Neural cell (in vitro differentiated cells): ENCODE data around the gene IGSF10.
"Not testable (repeated sequence)": the region's sequence is repeated elsewhere in the genome, so short reads cannot be mapped to it uniquely, and the experiment has no call there.

Source experiments
- EP300 ChIP-seq: fragments of 450-650 bp; conservative IDR thresholded peaks from 2 replicates; pipeline ENCODE4 v1.6.1; 2014; ENCODE audit warnings: antibody characterized with exemption, mild to moderate bottlenecking, moderate library complexity; ENCODE audit not compliant: poor library complexity, severe bottlenecking
- EZH2 ChIP-seq: fragments of 200-600, 300-800 bp; shearing (Covaris generic), sonication (generic); IDR thresholded peaks from 2 replicates; pipeline ENCODE4 v1.6.1; 2014; ENCODE audit warnings: antibody characterized with exemption, low read length, borderline replicate concordance, mild to moderate bottlenecking; ENCODE audit not compliant: insufficient read depth, poor library complexity, severe bottlenecking
- MXI1 ChIP-seq: fragments of 450-650 bp; conservative IDR thresholded peaks from 2 replicates; pipeline ENCODE4 v1.6.1; 2014; ENCODE audit warnings: antibody characterized with exemption, mild to moderate bottlenecking; ENCODE audit not compliant: poor library complexity, severe bottlenecking
- TF ChIP-seq, protein P1 (sequence below): fragments of 450-650 bp; IDR thresholded peaks from 2 replicates; pipeline ENCODE4 v1.5.1; 2014; ENCODE audit warnings: antibody characterized with exemption, mild to moderate bottlenecking, moderate library complexity; ENCODE audit not compliant: poor library complexity, severe bottlenecking

DNA sequence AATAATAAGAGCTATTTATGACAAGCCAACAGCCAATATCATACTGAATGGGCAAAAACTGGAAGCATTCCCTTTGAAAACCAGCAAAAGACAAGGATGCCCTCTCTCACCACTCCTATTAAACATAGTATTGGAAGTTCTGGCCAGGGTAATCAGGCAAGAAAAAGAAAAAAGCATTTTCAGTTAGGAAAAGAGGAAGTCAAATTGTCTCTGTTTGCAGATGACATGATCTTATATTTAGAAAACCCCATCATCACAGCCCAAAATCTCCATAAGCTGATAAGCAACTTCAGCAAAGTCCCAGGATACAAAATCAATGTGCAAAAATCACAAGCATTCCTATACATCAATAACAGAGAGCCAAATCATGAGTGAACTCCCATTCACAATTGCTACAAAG lies 27.0 kb upstream of the IGSF10 start:
- not testable (repeated sequence) for TF ChIP-seq MXI1, EZH2, EP300
- TF ChIP-seq, protein P1, sequence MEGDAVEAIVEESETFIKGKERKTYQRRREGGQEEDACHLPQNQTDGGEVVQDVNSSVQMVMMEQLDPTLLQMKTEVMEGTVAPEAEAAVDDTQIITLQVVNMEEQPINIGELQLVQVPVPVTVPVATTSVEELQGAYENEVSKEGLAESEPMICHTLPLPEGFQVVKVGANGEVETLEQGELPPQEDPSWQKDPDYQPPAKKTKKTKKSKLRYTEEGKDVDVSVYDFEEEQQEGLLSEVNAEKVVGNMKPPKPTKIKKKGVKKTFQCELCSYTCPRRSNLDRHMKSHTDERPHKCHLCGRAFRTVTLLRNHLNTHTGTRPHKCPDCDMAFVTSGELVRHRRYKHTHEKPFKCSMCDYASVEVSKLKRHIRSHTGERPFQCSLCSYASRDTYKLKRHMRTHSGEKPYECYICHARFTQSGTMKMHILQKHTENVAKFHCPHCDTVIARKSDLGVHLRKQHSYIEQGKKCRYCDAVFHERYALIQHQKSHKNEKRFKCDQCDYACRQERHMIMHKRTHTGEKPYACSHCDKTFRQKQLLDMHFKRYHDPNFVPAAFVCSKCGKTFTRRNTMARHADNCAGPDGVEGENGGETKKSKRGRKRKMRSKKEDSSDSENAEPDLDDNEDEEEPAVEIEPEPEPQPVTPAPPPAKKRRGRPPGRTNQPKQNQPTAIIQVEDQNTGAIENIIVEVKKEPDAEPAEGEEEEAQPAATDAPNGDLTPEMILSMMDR = not testable (repeated sequence)
